GM12875 (cell line): ENCODE results near the gene SLC19A3.

ENCODE experiments used
- H3K4me3 ChIP-seq: one replicate; pipeline ENCODE4 v1.5.1; 2011; ENCODE audit warnings: low read depth, low read length, control low read depth
- CTCF ChIP-seq: IDR thresholded peaks from 2 replicates; pipeline ENCODE4 v1.5.1; 2011; ENCODE audit warnings: low read depth, mild to moderate bottlenecking, control low read depth, inconsistent platforms, low read length, moderate library complexity, borderline replicate concordance; ENCODE audit not compliant: insufficient read depth

SLC19A3 gene

GRCh38 chr2:227654426-227654825 is 63.4 kb downstream of the SLC19A3 start:
- no peak for TF ChIP-seq CTCF
- H3K4me3 ChIP-seq, result no peak overlapping the region

GRCh38 chr2:227653419-227653818 is 64.4 kb downstream of the SLC19A3 start:
- TF ChIP-seq CTCF, result no peak
- H3K4me3 ChIP-seq, result no peak overlapping the region

- no peak for TF ChIP-seq CTCF
- H3K4me3 ChIP-seq, result no peak overlapping the region
Observed at GRCh38 chr2:227643990-227644551, 73.8 kb downstream of the SLC19A3 start.

GRCh38 chr2:227642656-227643055 is 75.2 kb downstream of the SLC19A3 start:
- no peak overlapping the region for H3K4me3 ChIP-seq
- no peak for TF ChIP-seq CTCF

GRCh38 chr2:227634201-227634600 is 83.6 kb downstream of the SLC19A3 start:
- H3K4me3 ChIP-seq, result no peak overlapping the region
- TF ChIP-seq CTCF, result no peak
